Mesothelial cell of epicardium (in vitro differentiated cells): Measurements from ENCODE around the gene ARID4B. TPM values are rescaled to one million over a fixed set of nuclear protein-coding genes. Genes with fewer than 3 reads are reported as not detected.

ENCODE experiments used
- DNase-seq, 2 experiments: peaks; one replicate each; pipeline ENCODE4 v3.0.0; 2021; ENCODE audit warnings: low spot score in 2 of 2; ENCODE audit not compliant: unreplicated experiment in 2 of 2
- H3K27ac Mint-ChIP-seq: 2 replicates; pipeline ENCODE4 v1.8.0; 2021; ENCODE audit warnings: mixed read lengths
- H3K27me3 Mint-ChIP-seq: 2 replicates; pipeline ENCODE4 v1.8.0; 2021; ENCODE audit warnings: low read depth, mixed read lengths
- H3K36me3 Mint-ChIP-seq: 2 replicates; pipeline ENCODE4 v1.8.0; 2021; ENCODE audit warnings: mixed read lengths
- H3K4me1 Mint-ChIP-seq: 2 replicates; pipeline ENCODE4 v1.8.0; 2021; ENCODE audit warnings: mixed read lengths
- H3K4me3 Mint-ChIP-seq: 2 replicates; pipeline ENCODE4 v1.8.0; 2021; ENCODE audit warnings: mild to moderate bottlenecking, moderate library complexity, mixed read lengths
- H3K9me3 Mint-ChIP-seq: 2 replicates; pipeline ENCODE4 v1.8.0; 2021; ENCODE audit warnings: mixed read lengths
- total RNA-seq: library from RNA; stranded (reverse); gene quantifications from 3 replicates; pipeline ENCODE4 v1.2.1, GENCODE V29; 2021
- TF ChIP-seq, protein P1 (sequence below): fragments of 200-600 bp; sonication (generic); IDR thresholded peaks from one replicate; pipeline ENCODE4 v1.5.0; 2021; ENCODE audit warnings: antibody characterized with exemption; ENCODE audit not compliant: unreplicated experiment

The ARID4B gene
- total RNA-seq, 1 donor from 2014 or later = 68.7 TPM

- TF ChIP-seq, protein P1, sequence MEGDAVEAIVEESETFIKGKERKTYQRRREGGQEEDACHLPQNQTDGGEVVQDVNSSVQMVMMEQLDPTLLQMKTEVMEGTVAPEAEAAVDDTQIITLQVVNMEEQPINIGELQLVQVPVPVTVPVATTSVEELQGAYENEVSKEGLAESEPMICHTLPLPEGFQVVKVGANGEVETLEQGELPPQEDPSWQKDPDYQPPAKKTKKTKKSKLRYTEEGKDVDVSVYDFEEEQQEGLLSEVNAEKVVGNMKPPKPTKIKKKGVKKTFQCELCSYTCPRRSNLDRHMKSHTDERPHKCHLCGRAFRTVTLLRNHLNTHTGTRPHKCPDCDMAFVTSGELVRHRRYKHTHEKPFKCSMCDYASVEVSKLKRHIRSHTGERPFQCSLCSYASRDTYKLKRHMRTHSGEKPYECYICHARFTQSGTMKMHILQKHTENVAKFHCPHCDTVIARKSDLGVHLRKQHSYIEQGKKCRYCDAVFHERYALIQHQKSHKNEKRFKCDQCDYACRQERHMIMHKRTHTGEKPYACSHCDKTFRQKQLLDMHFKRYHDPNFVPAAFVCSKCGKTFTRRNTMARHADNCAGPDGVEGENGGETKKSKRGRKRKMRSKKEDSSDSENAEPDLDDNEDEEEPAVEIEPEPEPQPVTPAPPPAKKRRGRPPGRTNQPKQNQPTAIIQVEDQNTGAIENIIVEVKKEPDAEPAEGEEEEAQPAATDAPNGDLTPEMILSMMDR = no peak
- H3K9me3 Mint-ChIP-seq = no peaks in the 10 kb centered on the region
- H3K4me3 Mint-ChIP-seq = no peak overlapping the region
- H3K36me3 Mint-ChIP-seq = peaks cover 8% of the 10 kb centered on the region
- H3K27me3 Mint-ChIP-seq = no peaks in the 10 kb centered on the region
- peak overlapping the region; percentile 54 for H3K27ac Mint-ChIP-seq
- no peak for DNase-seq
- H3K4me1 Mint-ChIP-seq = peaks cover 2% of the 10 kb centered on the region
Measured at GRCh38 chr1:235199441-235199840, 128.5 kb downstream of the ARID4B start.

GRCh38 chr1:235190431-235190830, 137.5 kb downstream of the ARID4B start:
- DNase-seq = no peak
- Mint-ChIP-seq H3K4me3 (no peak overlapping the region), H3K27ac (no peak overlapping the region), H3K36me3 (peaks cover 29% of the 10 kb centered on the region), H3K27me3 (no peaks in the 10 kb centered on the region), H3K4me1 (no peaks in the 10 kb centered on the region), H3K9me3 (no peaks in the 10 kb centered on the region)
- TF ChIP-seq, protein P1 = no peak

- H3K9me3 Mint-ChIP-seq = no peaks in the 10 kb centered on the region
- no peak overlapping the region for H3K4me3 Mint-ChIP-seq
- DNase-seq = no peak
- TF ChIP-seq, protein P1 = no peak
- H3K36me3 Mint-ChIP-seq = peaks cover 17% of the 10 kb centered on the region
- no peak overlapping the region for H3K27ac Mint-ChIP-seq
- no peaks in the 10 kb centered on the region for H3K4me1 Mint-ChIP-seq
- no peaks in the 10 kb centered on the region for H3K27me3 Mint-ChIP-seq
Measured at GRCh38 chr1:235187316-235187715, 140.7 kb downstream of the ARID4B start.

DNA sequence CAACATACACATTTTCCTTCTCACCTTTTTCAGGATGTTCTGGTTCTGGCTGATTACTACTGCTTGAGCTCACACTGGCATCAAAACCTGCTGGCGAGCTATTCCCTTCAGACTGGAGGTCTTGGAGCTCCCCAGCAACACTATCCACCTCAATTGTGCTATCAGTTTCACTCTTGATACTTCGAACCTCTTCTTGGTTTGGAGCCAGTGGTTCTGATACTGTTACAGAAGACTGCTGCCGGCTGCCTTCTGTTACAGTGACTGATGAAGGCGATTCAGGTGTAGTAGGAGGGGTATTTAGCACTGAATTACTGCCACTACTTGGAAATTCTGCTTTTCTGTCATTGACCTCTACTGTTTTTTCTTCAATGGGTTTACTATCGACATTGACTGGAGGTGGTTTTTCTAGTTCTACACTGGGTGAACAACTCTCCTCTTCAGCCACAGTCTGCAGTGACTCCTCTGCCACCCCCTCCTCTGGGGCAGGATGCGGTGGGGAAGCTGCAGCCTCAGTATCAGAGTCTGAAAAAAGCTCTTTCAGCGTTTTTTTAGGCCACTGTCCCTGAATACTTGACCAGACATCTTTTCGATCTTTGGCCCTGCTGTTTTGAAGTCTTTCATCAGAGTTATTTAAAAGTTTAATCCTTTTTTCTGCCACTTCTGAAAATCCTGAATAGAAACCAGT, 146.3 kb downstream of the ARID4B start:
- H3K27ac Mint-ChIP-seq = no peak overlapping the region

GRCh38 chr1:235180916-235181460, 147.0 kb downstream of the ARID4B start:
- no peak overlapping the region for H3K27ac Mint-ChIP-seq
- DNase-seq = no peak
- H3K4me3 Mint-ChIP-seq = no peak overlapping the region
- H3K4me1 Mint-ChIP-seq = no peaks in the 10 kb centered on the region
- no peaks in the 10 kb centered on the region for H3K9me3 Mint-ChIP-seq
- H3K36me3 Mint-ChIP-seq = peaks cover 17% of the 10 kb centered on the region
- TF ChIP-seq, protein P1 = no peak
- H3K27me3 Mint-ChIP-seq = no peaks in the 10 kb centered on the region

More for the DNA sequence above, 146.3 kb downstream of the ARID4B start:
- H3K4me1 Mint-ChIP-seq = no peaks in the 10 kb centered on the region
- H3K4me3 Mint-ChIP-seq = no peak overlapping the region
- H3K9me3 Mint-ChIP-seq = no peaks in the 10 kb centered on the region
- peaks cover 19% of the 10 kb centered on the region for H3K36me3 Mint-ChIP-seq
- DNase-seq = no peak
- H3K27me3 Mint-ChIP-seq = no peaks in the 10 kb centered on the region
- TF ChIP-seq, protein P1 = no peak
